Posterior vena cava (tissue), 2 donors: ENCODE data around the gene TRPM2. TPM values are rescaled to one million over a fixed set of nuclear protein-coding genes. Genes with fewer than 3 reads are reported as not detected.
A peak's percentile ranks its signal among the peaks of the same experiment; 100 is the strongest.

Experiments
- DNase-seq: peaks from one replicate; pipeline ENCODE4 v3.0.0-alpha.2; 2020; ENCODE audit warnings: low spot score
- intact Hi-C, 2 donors: fragments of 100-400 bp; cut with DNase I; formaldehyde crosslinking; loops; one replicate each; pipeline versions ENCODE4 v1.14.1 to v1.14.2; 2022 to 2023
- total RNA-seq, 2 donors: library from RNA; stranded (reverse); fragmentation: NEBNext Ultra II Directional; extraction: Animal tissue kit (Norgen Biotek cat#: 25700); gene quantifications; one replicate each; pipeline ENCODE4 v1.2.1, GENCODE V29; 2021
- donor health status: DM: yes; HTN: yes; CAD: no.
- donor health status: DM: yes; HTN: yes; CAD: no.

Gene TRPM2
- total RNA-seq, 2 donors from 2014 or later: 7.7 to 11.3 TPM

DNA sequence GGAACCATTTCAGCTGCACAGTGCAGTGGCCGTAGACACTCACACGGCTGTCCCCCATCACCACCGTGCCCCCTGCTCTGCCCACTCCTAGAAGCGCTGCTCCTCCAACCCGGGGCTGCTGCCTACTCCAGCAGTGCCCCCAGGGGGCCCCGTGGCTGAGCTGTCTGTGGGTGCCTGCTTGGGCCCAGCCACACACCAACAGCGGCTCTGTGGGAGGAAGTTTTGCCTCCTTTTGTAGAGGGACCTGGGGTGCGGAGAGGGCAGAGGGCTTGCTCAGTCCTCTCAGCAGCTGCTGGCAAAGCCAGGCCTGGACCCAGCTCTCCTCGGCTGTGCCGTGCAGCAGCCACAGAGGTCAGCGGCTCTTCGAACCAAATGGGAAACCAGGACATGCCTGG, 90.5 kb downstream of the TRPM2 start:
- intact Hi-C loops: no loop called here
- peak; percentile 76 for DNase-seq

DNA sequence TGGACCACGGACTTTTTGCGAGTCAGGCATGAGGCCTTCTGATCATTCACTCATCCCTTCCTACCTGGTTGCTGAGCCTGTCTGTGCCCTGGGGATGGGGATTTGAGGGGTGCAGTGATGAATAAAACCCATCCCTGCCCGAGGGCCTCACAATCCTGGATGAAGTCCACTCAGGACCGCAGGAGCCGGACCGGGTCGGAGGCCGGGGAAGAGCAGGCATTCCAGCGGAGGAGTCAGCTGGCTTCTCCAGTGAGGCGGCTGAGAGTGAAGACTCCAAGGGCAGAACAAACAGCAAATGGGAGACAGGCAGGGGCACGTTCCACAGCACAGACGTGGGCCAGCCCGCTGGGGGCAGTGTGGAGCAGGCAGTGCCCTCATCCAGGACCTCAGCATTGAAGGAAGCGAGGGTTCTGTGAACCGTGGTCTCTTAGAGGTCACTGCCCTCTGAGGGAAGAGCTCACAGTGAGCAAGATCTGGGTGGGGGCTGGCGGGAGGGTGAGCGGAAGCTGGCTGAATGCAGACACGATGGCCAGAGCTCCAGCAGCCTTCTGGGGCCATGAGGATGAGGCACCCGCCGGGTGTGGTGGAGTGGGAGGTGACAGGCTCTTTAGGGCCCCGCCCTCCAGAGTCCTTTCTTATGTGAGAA, 91.0 kb downstream of the TRPM2 start:
- peak; percentile 72 for DNase-seq
- intact Hi-C loops: no loop called here

DNA sequence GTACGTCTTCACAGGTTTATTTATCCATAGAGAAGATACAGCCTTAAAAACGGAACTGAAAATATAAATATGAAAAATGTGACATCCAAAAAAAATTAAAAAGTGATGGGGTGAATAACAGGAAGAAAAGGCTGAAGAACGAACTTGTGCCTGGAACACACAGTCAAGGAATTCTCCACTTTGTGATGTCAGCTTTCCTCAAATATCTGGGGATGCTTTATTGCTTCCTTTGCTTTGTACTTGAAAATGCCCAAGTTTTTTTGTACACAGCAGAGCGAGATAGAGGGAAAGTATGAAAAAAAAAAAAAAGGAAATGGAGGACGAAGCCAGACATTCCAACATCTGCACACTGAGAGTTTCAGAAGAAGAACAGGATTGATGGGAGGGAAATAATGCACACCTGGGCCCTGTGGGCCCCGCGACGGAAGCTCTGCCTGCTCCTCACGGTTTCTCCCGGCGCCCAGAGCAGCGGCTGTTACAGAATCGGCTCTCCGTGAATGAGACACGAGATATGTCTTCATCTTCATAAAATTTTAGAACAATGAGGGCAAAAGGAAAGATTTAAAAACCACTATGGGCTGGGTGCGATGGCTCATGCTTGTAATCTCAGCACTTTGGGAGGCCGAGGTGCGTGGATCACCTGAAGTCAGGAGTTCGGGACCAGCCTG, 91.9 kb downstream of the TRPM2 start:
- DNase-seq: peak; percentile 68
- intact Hi-C loops: no loop called here

DNA sequence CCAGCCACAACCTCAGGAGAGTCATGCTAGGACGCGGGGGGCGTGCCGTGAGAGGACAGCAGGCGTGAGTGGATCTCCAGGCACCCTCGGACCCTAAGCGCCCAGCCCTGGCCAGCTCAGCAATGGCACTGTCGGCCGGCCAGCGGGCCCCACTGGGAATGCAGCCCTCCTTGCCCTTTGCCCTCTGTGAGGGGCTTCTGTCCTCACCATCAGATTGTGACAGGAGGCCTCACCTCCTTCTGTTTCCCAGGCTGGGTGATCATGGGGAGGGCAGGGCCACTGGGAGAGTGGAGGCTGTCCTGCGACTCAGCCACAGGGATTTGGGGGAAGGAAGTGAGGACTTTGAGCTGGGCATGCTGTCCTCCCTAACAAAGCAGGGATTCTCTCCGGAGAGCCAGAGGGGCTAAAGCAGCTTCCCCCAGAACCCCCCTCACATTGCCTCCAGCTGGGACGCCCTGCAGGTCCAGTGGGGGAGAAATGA, 95.3 kb downstream of the TRPM2 start:
- DNase-seq: peak; percentile 69
- intact Hi-C loops: no loop called here

DNA sequence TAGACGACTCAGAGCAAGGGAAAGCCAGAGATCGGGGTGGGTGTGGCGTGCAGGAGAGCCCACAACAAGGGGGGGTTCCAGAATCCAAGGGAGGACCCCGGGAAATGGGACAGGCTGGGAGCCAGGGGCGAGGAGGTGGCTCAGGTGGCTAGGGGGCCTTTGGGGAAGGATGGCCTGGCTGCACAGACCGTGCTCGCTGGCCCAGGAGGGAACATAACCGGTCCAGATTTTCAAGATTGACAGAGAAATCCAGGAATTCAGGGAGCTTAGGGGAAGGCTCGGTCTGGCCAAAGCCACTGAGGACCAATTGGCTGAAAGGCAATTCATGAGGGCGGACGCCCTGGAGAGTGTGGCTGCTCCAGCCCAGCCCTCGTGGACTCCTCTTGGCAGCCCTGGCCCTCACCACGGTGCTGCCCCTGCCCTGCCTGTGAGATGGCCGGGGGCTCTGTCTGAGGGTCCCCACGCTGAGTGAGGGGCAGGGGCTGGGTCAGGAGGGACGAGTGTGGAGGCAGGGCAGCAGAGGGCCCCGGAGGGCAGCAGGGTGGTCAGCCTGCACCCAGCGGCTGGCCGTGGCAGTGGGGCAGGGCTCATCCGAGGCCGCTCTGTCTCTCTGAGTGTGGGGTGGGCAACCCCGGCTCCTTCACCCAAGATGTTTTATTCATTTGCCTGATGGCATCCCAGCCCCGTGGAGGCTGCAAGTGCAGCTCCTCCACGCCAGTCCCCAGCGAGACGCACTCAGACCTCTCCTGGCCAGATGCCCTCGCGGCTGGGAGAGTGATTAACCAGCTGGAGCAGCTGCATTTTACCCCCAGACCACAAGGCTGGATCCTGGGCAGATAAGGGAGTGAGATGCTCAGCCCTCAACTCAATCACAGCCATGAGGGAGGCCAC, 96.3 kb downstream of the TRPM2 start:
- intact Hi-C loops: no loop called here
- DNase-seq: peak; percentile 82

DNA sequence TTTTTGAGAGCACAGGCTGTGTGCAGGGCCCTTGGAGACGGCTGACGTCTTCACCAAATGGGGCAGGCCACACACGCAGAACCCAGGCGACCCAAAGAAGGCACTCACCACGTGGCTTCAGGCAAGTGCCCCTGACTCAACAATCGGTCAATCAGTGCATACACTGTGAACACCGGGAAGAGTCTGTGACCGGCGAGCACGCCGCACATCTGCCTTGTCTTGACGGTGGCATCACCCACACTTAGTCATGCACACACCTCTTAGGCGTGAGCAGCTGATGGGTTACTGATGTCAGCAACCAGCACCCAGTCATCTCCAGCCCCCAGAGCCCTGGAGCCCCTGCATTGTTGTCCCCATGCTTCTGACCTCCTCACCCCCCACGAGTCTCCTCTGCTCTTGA, 97.0 kb downstream of the TRPM2 start:
- intact Hi-C loops: no loop called here
- peak; percentile 64 for DNase-seq

DNA sequence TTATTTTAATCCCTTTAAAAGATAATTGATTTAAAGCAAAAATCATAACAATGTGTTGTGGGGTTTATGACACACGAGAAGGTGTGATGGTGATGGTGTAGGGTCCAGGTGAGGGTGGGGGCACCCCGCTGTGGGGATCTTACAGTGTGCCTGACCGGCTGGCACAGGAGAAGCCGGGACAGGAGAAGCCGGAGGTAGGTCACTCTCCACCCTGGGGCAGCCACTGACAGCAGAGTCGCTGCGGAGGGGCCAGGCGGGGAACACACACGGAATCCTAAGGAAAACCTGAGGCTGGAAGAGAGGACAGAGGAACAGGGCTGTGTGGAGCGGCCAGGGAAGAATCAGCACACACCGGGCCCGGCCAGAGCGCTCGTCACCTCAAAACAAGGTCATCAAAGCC, 97.6 kb downstream of the TRPM2 start:
- peak; percentile 71 for DNase-seq
- intact Hi-C loops: no loop called here

DNA sequence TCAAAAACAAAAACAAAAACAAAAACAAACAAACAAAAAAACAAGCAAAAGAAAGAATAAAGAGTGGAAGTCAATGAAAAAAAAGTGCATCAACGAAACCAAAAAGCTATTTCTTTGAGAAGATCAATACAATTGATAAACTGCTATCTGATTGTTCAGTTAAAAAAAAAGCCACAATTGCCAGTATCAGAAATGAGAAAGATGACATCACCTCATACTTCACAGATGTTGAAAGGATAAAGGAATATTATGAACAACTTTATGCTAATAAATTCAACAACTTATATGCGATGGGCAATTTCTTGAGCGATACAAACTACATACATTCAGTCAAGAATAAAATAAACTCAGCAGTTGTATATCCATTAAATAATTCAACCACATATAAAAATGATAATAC, 99.7 kb downstream of the TRPM2 start:
- DNase-seq: no peak
- intact Hi-C loops: no loop called here

DNA sequence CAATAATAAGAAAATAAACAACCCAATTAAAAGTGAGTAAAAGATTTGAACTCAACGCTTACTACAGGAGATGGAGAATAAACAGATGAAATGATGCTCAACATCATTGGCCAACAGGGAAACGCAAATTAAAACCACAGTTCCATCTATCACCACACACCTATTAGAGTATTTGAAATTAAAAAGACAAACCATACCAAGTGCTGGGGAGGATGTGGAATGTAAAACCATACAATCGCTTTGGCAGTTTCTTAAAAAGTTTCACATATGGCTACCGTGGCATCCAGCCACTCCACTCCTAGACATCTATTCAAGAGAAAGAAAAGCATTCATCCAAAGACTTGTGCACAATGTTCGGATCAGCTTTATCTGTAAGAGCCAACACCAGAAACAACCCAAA, 100.6 kb downstream of the TRPM2 start:
- DNase-seq: peak; percentile 5
- intact Hi-C loops: no loop called here

DNA sequence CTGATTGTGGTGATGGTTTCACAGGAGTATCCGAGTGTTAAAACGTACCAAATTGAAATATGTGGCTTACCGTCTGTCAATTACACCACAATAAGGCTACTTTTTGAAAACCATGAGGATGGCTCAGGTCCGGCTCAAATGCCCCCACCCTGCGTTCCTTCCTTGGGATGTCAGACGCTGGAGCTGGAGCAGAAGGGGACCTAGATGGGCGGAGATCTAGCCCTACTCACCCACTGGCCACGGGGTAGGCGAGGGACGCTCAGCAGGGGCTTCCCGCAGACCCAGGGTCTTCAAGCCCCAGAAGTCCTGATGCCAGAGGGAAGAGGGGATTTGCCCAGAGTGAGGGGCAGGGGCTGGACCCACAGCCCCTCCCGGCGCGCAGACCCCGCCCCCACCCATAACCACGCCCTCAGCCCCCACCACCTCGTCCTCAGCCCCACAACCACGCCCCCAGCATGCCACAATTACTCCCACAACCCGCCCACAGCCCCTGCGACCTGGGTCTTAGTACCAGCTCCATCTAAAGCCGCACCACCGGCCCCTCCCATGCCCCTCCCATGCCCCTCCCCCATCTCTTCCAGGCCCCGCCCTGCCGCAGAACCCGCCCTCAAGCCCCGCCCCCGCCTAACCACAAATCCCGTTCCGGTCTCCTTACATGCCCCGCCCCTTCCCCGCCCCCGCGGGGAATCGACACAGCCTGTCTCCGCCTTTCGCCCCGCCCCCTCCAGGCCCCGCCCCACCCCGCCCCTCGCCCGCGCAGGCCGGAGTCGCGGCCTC, 101.5 kb downstream of the TRPM2 start, which contains the start of gene LRRC3:
Gene LRRC3, plus strand, starts transcription at position 764 of the 777 bp plus-strand sequence. CDS start 1,135 bp downstream, outside the sequence.
- intact Hi-C loops: no loop called here
- peak; percentile 96 for DNase-seq

DNA sequence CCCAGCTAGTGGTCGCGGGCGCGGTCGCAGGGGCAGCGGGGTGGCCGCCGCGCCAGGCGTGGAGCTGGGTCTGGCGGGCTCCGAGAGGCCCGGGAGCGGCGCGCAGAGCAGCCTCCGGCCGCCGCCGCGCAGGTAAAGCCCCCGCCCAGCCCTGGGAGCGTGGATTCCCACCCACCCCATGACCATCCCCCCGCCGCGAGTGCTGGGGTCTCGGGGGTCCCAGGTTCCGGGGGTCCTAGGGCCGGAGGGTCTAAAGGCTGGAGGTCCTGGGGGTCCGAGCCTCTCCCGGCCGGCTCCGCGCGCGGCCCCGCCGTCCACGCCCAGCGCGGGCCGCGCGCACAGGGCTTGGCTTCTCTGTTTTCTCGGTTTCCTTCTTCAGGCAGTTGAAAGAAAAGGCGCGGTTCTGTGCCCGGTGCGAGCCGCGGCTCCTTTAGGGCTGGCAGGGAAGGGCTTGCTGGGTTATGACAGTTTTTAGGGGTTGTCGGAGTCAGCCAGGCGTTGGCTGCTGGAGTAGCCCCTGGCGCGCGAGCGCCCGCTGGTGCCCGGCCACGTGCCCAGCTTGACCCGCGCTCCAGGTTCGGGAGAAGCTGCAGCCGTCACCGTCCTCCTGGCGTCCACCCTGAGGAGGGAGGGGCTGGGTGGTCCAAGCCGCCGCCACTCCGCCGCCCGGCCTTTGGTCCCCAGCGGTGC, 102.2 kb downstream of the TRPM2 start:
- intact Hi-C loops: no loop called here
- peak; percentile 84 for DNase-seq

DNA sequence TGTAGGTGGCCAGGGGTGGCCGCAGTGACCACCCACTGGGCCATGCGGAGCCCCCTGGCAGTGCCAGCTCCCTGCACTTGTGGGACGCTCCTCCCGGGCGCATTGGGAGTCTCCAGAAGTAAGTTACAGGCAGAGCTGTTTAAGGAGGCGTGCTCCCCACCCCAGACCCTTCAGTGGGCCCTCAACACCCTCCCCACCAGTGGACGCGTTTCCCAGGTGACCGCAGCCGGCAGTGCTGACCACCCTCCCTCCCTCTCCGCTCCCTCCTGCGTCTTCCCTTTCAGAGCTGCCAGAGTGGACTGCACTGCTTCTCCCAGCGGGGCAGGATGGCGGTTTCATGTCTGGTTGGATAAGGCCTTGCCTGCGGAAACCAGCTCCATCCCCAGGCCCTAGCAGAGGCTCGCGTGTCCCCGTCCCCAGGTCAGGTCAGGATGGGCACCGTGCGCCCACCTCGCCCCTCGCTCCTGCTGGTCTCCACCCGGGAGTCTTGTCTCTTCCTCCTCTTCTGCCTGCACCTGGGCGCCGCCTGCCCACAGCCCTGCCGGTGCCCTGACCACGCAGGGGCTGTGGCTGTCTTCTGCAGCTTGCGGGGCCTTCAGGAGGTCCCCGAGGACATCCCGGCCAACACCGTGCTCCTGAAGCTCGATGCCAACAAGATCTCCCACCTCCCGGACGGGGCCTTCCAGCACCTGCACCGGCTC, 102.9 kb downstream of the TRPM2 start:
- peak; percentile 82 for DNase-seq
- intact Hi-C loops: no loop called here

DNA sequence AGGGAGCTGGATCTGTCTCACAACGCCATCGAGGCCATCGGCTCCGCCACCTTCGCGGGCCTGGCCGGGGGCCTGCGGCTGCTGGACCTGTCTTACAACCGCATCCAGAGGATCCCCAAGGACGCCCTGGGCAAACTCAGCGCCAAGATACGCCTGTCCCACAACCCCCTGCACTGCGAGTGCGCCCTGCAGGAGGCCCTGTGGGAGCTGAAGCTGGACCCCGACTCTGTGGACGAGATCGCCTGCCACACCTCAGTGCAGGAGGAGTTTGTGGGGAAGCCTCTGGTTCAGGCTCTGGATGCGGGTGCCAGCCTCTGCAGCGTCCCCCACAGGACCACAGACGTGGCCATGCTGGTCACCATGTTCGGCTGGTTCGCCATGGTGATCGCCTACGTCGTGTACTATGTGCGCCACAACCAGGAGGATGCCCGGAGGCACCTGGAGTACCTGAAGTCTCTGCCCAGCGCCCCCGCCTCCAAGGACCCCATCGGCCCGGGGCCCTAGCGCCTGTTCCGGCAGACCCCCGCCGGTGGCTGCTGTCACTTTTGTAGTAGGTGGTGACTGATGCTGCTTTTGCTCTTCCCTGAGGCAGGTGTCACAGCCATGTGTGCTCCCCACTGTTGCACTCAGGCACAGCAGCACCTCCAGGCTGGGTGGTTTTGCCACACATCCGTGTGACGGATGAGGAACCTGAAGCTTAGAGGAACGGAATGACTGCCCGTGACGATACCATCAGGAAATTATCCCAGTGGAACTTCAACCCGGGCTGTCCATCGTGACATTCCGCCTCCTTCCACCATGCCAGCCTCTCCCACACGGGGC, 103.7 kb downstream of the TRPM2 start:
- intact Hi-C loops: no loop called here
- peak; percentile 64 for DNase-seq

DNA sequence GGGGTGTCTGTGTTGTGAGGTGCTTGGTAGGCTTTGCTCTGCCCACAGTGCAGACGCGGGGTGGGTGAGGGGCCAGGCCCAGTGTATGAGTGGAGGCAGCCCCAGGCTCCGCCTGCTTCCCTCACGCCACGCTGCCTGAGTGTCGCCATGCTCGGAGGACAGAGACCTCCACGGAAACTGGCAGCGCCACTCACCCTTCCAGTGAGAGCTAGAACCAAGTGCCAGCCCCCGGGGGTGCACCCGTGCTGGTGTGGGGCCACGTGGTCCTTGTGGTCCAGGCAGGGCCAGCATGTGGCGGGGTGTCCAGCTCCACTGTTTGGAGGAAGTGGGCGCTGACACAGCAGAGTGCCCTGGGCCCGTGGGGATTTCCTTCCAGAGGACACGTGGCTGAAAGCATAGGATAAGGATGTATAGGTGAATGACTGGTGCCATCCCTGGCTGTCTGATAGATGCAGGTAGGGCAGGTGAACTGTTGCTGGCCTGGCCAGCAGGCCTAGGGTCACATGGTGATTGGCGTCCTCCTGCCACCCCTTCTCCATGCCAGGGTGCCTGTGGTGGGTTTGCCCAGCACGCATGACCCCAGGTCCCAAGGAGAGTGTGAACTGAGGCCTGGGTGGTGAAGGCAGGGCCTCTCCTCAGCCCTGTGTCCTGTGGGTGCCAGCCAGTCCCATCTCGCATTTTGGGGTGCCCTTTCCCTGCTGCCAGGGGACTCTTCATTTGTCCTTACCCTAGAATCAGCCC, 105.7 kb downstream of the TRPM2 start:
- DNase-seq: peak; percentile 72

DNA sequence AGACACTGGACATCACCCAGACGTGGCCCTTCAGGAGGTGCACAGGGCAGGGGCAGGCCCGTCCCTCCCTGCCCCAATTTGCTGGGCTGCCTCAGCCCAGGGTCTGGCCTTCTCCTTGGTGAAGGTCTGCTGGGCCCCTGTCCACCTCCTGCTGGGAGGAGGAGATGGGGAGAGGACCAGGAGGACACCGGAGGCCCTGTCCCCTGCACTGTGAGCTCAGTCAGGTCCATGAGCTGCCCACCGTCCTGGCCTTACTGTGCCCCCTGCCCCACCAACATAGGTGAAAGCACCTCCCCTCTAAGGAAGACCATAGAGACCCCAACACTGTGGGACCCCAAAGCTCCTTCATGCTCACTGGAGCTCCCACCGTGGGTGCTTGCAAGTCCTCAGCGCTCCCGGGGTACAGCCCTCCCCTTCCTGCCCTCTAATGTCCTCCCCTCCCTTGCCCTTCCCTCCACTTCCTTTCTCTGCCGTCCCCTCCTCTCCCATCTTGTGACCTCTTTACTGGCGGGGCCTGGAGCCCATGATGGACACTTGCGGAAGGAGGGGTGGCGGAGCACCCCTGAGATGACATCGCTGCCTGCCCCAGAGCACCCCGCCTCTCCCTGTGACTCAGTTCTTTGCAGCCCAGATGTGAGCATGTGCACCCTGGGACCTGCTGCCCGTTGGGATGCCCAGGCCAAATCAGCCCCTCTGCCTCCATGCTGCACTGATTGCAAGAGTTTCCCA, 106.5 kb downstream of the TRPM2 start:
- peak; percentile 48 for DNase-seq
- intact Hi-C loops: no loop called here

More for the DNA sequence above, 105.7 kb downstream of the TRPM2 start:
- intact Hi-C loops: no loop called here

DNA sequence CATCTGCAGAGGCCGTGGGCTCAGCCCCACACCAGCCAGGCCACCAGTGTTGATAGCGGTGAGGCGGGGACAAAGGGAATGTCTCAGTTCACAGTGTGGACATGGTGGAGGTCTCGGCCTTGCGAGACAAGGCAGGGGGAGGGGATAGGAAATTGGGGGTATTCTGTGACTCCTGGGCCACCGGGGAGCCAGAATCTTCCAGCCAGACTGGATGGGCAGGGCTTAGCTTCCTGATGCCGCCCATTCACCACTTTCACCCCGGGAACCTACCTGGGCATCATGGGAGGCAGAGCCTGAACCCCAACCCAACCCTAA, 107.0 kb downstream of the TRPM2 start:
- DNase-seq: peak; percentile 51
- intact Hi-C loops: no loop called here
